ENCODE results near the gene ZNF548.

DNA sequence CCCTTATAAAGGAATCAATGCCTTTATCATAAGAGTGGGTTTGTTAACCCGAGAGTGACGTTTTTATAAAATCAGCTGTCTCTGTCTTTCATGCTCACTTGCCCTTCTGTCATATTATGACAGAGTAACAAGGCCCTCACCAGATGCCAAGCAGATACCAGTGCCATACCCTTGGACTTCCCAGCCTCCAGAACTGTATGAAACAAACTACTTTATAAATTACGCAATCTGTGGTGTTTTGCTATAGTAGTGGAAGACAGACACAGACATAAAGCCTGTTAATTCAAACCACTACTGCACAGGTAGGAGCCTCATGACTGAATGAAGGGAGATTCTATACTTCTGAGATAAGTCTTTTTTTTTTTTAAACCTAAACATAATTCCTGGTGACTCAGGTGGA lies 62.7 kb downstream of the ZNF548 start:
- TF ChIP-seq, protein P1, sequence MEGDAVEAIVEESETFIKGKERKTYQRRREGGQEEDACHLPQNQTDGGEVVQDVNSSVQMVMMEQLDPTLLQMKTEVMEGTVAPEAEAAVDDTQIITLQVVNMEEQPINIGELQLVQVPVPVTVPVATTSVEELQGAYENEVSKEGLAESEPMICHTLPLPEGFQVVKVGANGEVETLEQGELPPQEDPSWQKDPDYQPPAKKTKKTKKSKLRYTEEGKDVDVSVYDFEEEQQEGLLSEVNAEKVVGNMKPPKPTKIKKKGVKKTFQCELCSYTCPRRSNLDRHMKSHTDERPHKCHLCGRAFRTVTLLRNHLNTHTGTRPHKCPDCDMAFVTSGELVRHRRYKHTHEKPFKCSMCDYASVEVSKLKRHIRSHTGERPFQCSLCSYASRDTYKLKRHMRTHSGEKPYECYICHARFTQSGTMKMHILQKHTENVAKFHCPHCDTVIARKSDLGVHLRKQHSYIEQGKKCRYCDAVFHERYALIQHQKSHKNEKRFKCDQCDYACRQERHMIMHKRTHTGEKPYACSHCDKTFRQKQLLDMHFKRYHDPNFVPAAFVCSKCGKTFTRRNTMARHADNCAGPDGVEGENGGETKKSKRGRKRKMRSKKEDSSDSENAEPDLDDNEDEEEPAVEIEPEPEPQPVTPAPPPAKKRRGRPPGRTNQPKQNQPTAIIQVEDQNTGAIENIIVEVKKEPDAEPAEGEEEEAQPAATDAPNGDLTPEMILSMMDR (conservative IDR thresholded peaks at IDR 0.05; ENCODE audit: low read length), result no peak
- no peak for TF ChIP-seq EZH2phosphoT487 (IDR thresholded peaks at IDR 0.05; ENCODE audit: borderline replicate concordance, low read depth, low read length)

Data from OCI-LY7 (cell line).